K562 (cell line): ENCODE data around the gene NUP85. TPM values are rescaled to one million over a fixed set of nuclear protein-coding genes. Genes with fewer than 3 reads are reported as not detected.

Experiments
- ATF1 ChIP-seq, 2 experiments: fragments of 450-650 bp in 1 of 2; IDR thresholded peaks; 2 replicates each; pipeline ENCODE4 v1.6.1; 2016; ENCODE audit warnings: missing compliant biosample characterization in 1 of 2, missing genetic modification characterization in 1 of 2
- CBFB ChIP-seq: sonication (generic); formaldehyde crosslinking; IDR thresholded peaks from 2 replicates; pipeline ENCODE4 v1.4.0; 2020; ENCODE audit warnings: mild to moderate bottlenecking, missing genetic modification reagents
- FOXP1 ChIP-seq: sonication (generic); formaldehyde crosslinking; IDR thresholded peaks from 2 replicates; pipeline ENCODE4 v1.8.0; 2022; ENCODE audit warnings: mild to moderate bottlenecking, missing genetic modification reagents
- HNRNPLL ChIP-seq: fragments of 200-400 bp; formaldehyde crosslinking; IDR thresholded peaks from 2 replicates; pipeline ENCODE4 v1.6.1; 2017; ENCODE audit warnings: low read length, low read depth, mild to moderate bottlenecking; ENCODE audit not compliant: poor library complexity, severe bottlenecking
- MBD2 ChIP-seq: sonication (generic); IDR thresholded peaks from 2 replicates; pipeline ENCODE4 v1.6.1; 2016; ENCODE audit warnings: low read depth, borderline replicate concordance
- SAP30 ChIP-seq: fragments of 200-600 bp; sonication (generic); IDR thresholded peaks from 2 replicates; pipeline ENCODE4 v1.6.1; 2012; ENCODE audit warnings: borderline replicate concordance, low read depth, mild to moderate bottlenecking, moderate library complexity, low read length, control low read depth, inconsistent platforms; ENCODE audit not compliant: insufficient read depth, poor library complexity, severe bottlenecking
- SMARCA4 ChIP-seq: fragments of 450-650 bp; IDR thresholded peaks from 2 replicates; pipeline ENCODE4 v1.6.1; 2016
- polyA plus RNA-seq, 8 experiments: library from polyadenylated mRNA; depleted of rRNA in 4 of 8; stranded (reverse) in 5 of 8; unstranded in 3 of 8; fragments of >200 nt; fragmentation: Nextera tagmentation in 2 of 8; fragmentation: Illumina TruSeq in 1 of 8; extraction: Ambion mirVana in 2 of 8; extraction: Trizol in 1 of 8; gene quantifications; 2 replicates each; pipeline versions ENCODE4 v1.2.1 to v1.2.3, GENCODE V29; 2011 to 2014; ENCODE audit warnings: inconsistent platforms in 1 of 8, missing spikeins in 1 of 8
- total RNA-seq, 7 experiments: library from RNA; depleted of rRNA in 6 of 7; stranded (reverse); fragments of >200 nt in 6 of 7; fragmentation: Illumina TruSeq in 2 of 7; extraction: Trizol in 2 of 7; gene quantifications; 2 replicates each; pipeline versions ENCODE4 v1.2.1 to v1.2.3, GENCODE V29; 2011 to 2021; ENCODE audit warnings: low replicate concordance in 1 of 7
- TF ChIP-seq, protein P1 (sequence below): sonication (generic); formaldehyde crosslinking; IDR thresholded peaks from 2 replicates; pipeline ENCODE4 v1.8.1; 2023; ENCODE audit warnings: mild to moderate bottlenecking, missing genetic modification reagents
- TF ChIP-seq, protein P2 (sequence below): fragments of 450-650 bp; formaldehyde crosslinking; IDR thresholded peaks from 2 replicates; pipeline ENCODE4 v1.4.0; 2020; ENCODE audit warnings: mild to moderate bottlenecking, moderate library complexity

Gene NUP85
- total and polyA plus RNA-seq, 9 of the 15 experiments (the other 6 are each of a cell fraction or from before 2014, with no cell fraction given) = 50.2 to 177 (median 110) TPM

DNA sequence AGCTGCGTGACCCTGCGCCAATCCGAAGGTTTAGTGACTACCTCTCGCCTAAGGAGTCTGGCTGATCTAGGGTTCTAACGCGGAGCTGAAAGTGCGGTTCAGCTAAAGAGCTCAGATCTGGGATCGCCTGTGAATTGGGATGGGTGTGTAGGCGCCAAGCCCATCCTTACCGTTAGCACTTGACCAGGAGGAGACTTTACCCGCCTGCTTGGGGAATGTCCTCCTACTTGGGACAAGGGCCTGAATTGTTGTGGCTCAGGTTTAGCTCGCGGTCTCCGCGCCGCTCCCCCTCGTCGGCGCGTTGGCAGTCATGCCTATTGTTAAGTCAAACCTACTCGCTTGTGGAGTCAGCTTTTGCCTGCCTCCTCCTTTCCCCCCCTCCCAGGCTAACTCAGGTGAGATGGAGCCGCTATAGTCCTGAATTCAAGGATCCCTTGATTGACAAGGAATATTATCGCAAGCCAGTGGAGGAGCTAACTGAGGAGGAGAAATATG is 56.7 kb downstream of the NUP85 start (continued):
- TF ChIP-seq, protein P1, sequence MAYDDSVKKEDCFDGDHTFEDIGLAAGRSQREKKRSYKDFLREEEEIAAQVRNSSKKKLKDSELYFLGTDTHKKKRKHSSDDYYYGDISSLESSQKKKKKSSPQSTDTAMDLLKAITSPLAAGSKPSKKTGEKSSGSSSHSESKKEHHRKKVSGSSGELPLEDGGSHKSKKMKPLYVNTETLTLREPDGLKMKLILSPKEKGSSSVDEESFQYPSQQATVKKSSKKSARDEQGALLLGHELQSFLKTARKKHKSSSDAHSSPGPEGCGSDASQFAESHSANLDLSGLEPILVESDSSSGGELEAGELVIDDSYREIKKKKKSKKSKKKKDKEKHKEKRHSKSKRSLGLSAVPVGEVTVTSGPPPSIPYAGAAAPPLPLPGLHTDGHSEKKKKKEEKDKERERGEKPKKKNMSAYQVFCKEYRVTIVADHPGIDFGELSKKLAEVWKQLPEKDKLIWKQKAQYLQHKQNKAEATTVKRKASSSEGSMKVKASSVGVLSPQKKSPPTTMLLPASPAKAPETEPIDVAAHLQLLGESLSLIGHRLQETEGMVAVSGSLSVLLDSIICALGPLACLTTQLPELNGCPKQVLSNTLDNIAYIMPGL (CRISPR knock-in tag) = peak; percentile 65; the same call in 1 of the 2 replicates
- TF ChIP-seq ATF1 (CRISPR knock-in tag; IDR thresholded peaks at IDR 0.05) (no peak), ATF1 (tag; IDR thresholded peaks at IDR 0.05) (no peak), FOXP1 (CRISPR knock-in tag) (0 out of 2 replicates have a peak, but pooled peaks have one; percentile 61), SMARCA4 (no peak), CBFB (0 out of 2 replicates have a peak, but pooled peaks have one; percentile 54), HNRNPLL (peak; percentile 91), SAP30 (peak; percentile 45), MBD2 (no peak)
- TF ChIP-seq, protein P2, sequence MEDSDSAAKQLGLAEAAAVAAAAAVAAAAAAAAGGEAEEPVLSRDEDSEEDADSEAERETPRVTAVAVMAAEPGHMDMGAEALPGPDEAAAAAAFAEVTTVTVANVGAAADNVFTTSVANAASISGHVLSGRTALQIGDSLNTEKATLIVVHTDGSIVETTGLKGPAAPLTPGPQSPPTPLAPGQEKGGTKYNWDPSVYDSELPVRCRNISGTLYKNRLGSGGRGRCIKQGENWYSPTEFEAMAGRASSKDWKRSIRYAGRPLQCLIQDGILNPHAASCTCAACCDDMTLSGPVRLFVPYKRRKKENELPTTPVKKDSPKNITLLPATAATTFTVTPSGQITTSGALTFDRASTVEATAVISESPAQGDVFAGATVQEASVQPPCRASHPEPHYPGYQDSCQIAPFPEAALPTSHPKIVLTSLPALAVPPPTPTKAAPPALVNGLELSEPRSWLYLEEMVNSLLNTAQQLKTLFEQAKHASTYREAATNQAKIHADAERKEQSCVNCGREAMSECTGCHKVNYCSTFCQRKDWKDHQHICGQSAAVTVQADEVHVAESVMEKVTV (CRISPR knock-in tag) = no peak
